A673 (cell line): ENCODE data around the gene TNS4.

ENCODE experiments used
- EZH2 ChIP-seq: fragments of 200-600 bp; sonication (generic); IDR thresholded peaks from 2 replicates; pipeline ENCODE4 v1.6.1; 2017; ENCODE audit warnings: borderline replicate concordance, low read depth, mild to moderate bottlenecking, mixed read lengths, antibody characterized with exemption, low read length; ENCODE audit not compliant: poor library complexity, severe bottlenecking
- TF ChIP-seq, protein P1 (sequence below): fragments of 300-800, 200-600 bp; sonication (generic); conservative IDR thresholded peaks from 2 replicates; pipeline ENCODE4 v1.5.1; 2017; ENCODE audit warnings: low read depth, mild to moderate bottlenecking, antibody characterized with exemption, low read length, moderate library complexity, mixed read lengths

GRCh38 chr17:40539711-40540411, 38.4 kb upstream of the TNS4 start:
- TF ChIP-seq, protein P1, sequence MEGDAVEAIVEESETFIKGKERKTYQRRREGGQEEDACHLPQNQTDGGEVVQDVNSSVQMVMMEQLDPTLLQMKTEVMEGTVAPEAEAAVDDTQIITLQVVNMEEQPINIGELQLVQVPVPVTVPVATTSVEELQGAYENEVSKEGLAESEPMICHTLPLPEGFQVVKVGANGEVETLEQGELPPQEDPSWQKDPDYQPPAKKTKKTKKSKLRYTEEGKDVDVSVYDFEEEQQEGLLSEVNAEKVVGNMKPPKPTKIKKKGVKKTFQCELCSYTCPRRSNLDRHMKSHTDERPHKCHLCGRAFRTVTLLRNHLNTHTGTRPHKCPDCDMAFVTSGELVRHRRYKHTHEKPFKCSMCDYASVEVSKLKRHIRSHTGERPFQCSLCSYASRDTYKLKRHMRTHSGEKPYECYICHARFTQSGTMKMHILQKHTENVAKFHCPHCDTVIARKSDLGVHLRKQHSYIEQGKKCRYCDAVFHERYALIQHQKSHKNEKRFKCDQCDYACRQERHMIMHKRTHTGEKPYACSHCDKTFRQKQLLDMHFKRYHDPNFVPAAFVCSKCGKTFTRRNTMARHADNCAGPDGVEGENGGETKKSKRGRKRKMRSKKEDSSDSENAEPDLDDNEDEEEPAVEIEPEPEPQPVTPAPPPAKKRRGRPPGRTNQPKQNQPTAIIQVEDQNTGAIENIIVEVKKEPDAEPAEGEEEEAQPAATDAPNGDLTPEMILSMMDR: no peak
- no peak for TF ChIP-seq EZH2
